ENCODE results near the gene AGAP4. TPM values are rescaled to one million over a fixed set of nuclear protein-coding genes. Genes with fewer than 3 reads are reported as not detected.

The AGAP4 gene
- polyA plus RNA-seq: 5.1 and 8.2 TPM in 2 replicates

DNA sequence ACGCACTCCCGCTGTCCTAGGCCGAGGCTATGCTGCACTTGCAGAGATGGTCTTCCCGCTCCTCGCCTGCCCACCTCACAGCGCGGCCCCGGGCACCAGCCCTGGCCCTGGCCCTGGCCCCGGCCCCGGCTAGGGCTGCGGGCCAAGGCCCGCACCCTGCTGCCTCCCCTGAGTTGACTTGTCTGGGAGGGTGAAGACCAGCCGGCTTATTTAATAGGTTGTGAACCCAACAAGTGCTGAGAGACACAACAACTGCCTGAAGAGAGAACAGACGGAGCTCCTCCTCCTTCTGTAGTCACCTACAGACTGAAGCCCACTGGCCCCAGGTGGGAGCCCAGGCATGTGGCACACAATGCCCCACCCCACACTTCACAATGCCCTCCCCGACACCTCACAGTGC, at the start of gene AGAP4:
Gene AGAP4, minus strand, starts transcription at position 101 of the 400 bp plus-strand sequence. CDS start 153 bp downstream, outside the sequence.

Other genes with a start within 250 kb of the AGAP4 start
- gene ZFAND4, start 174.7 kb downstream of the AGAP4 start, polyA plus RNA-seq: 18.9 and 24.3 TPM in 2 replicates
- 244 and 299 TPM in 2 replicates for gene WASHC2C, start 120.2 kb downstream of the AGAP4 start, polyA plus RNA-seq
- gene TIMM23, start 125.0 kb upstream of the AGAP4 start, polyA plus RNA-seq: 215 and 219 TPM in 2 replicates
- 82.4 TPM in 2 replicates for gene NCOA4, start 183.1 kb upstream of the AGAP4 start, polyA plus RNA-seq
- not detected in 2 replicates for gene MSMB, start 198.8 kb upstream of the AGAP4 start, polyA plus RNA-seq